Uterus (tissue), 4 donors: ENCODE data around the gene COL18A1. TPM values are rescaled to one million over a fixed set of nuclear protein-coding genes. Genes with fewer than 3 reads are reported as not detected.
"Not testable (repeated sequence)": the region's sequence is repeated elsewhere in the genome, so short reads cannot be mapped to it uniquely, and the experiment has no call there.

Experiments used
- DNase-seq, 2 donors: peaks; one replicate each; pipeline ENCODE4 v3.0.0-alpha.2; 2019 to 2020
- H3K27ac ChIP-seq, 2 donors: fragments of 200-600 bp; sonication (generic); 1 replicate in 1 of 2; 2 replicates in 1 of 2; pipeline ENCODE4 v1.5.1; 2016 to 2018
- H3K27me3 ChIP-seq, 2 donors: fragments of 200-600 bp; sonication (generic); one replicate each; pipeline ENCODE4 v1.5.1; 2018 to 2019; ENCODE audit warnings: control low read depth in 1 of 2
- H3K36me3 ChIP-seq, 2 donors: fragments of 200-600 bp; sonication (generic); one replicate each; pipeline ENCODE4 v1.5.1; 2019; ENCODE audit warnings: control low read depth in 1 of 2
- H3K4me1 ChIP-seq, 2 donors: fragments of 200-600 bp; sonication (generic); one replicate each; pipeline ENCODE4 v1.5.1; 2018 to 2019; ENCODE audit warnings: control low read depth in 1 of 2
- H3K4me3 ChIP-seq, 2 donors: fragments of 200-600 bp; sonication (generic); 1 replicate in 1 of 2; 2 replicates in 1 of 2; pipeline ENCODE4 v1.5.1; 2018 to 2019; ENCODE audit warnings: mild to moderate bottlenecking in 1 of 2
- H3K9me3 ChIP-seq, 2 donors: fragments of 200-600 bp; sonication (generic); one replicate each; pipeline ENCODE4 v1.5.1; 2019; ENCODE audit warnings: control low read depth in 1 of 2
- CTCF ChIP-seq, 4 experiments: fragments of 200-600 bp in 2 of 4; fragments of 450-650 bp in 2 of 4; sonication (generic) in 2 of 4; IDR thresholded peaks; one replicate each; pipeline ENCODE4 v1.5.1; 2016 to 2019; ENCODE audit warnings: antibody characterized with exemption in 4 of 4, mild to moderate bottlenecking in 2 of 4, moderate library complexity in 1 of 4
- POLR2A ChIP-seq, 2 donors: fragments of 450-650 bp; IDR thresholded peaks; one replicate each; pipeline ENCODE4 v1.6.1; 2016; ENCODE audit warnings: antibody characterized with exemption in 2 of 2, mild to moderate bottlenecking in 1 of 2, moderate library complexity in 1 of 2
- intact Hi-C: fragments of 100-400 bp; cut with DNase I; formaldehyde crosslinking; loops from one replicate; pipeline ENCODE4 v1.15.1; 2023; ENCODE audit warnings: low total_unique reads
- total RNA-seq, 4 donors: library from RNA; depleted of rRNA in 3 of 4; stranded (reverse); fragments of >200 nt in 3 of 4; gene quantifications; one replicate each; pipeline versions ENCODE4 v1.1.0 to v1.2.4, GENCODE V29; 2014 to 2023
- donor health status: DM: yes; HTN: yes; CAD: no.

Gene COL18A1
- total RNA-seq, 4 donors from 2014 or later, result 73.0 to 223 (median 152) TPM

- peak; percentile 8 to 9 for DNase-seq
- Histone ChIP-seq H3K4me3 (no peak overlapping the region), H3K27me3 (no peaks in the 10 kb centered on the region), H3K4me1 (no peaks in the 10 kb centered on the region), H3K27ac (no peak overlapping the region), H3K36me3 (no peaks in the 10 kb centered on the region), H3K9me3 (no peaks in the 10 kb centered on the region)
- TF ChIP-seq POLR2A (IDR thresholded peaks at IDR 0.05) (no peak), CTCF (IDR thresholded peaks at IDR 0.05) (no peak)
- intact Hi-C loops, result no loop called here
Measured at GRCh38 chr21:45558044-45558721, 153.2 kb downstream of the COL18A1 start.

GRCh38 chr21:45559216-45560105 is 154.5 kb downstream of the COL18A1 start:
- H3K9me3 ChIP-seq, result no peaks in the 10 kb centered on the region
- peak in 1 of 2 donors; percentile 9 for DNase-seq
- TF ChIP-seq CTCF (IDR thresholded peaks at IDR 0.05), result no peak
- no peak for TF ChIP-seq POLR2A (IDR thresholded peaks at IDR 0.05)
- H3K4me3 ChIP-seq, result no peak overlapping the region
- no peaks in the 10 kb centered on the region for H3K36me3 ChIP-seq
- no peaks in the 10 kb centered on the region for H3K4me1 ChIP-seq
- intact Hi-C loops, result no loop called here
- no peaks in the 10 kb centered on the region for H3K27me3 ChIP-seq
- H3K27ac ChIP-seq, result no peak overlapping the region

- TF ChIP-seq CTCF (IDR thresholded peaks at IDR 0.05), result no peak
- TF ChIP-seq POLR2A (IDR thresholded peaks at IDR 0.05), result no peak
- no peak overlapping the region for H3K27ac ChIP-seq
- no peak overlapping the region for H3K4me3 ChIP-seq
- no peaks in the 10 kb centered on the region for H3K27me3 ChIP-seq
- H3K36me3 ChIP-seq, result no peaks in the 10 kb centered on the region
- H3K9me3 ChIP-seq, result no peaks in the 10 kb centered on the region
- DNase-seq, result peak in 1 of 2 donors; percentile 7
- intact Hi-C loops, result no loop called here
- no peaks in the 10 kb centered on the region for H3K4me1 ChIP-seq
Measured at GRCh38 chr21:45560106-45561021, 155.4 kb downstream of the COL18A1 start.

- H3K4me1 ChIP-seq, H3K9me3 ChIP-seq, H3K36me3 ChIP-seq, intact Hi-C loops, H3K27me3 ChIP-seq, H3K27ac ChIP-seq, H3K4me3 ChIP-seq: not testable (repeated sequence)
- peak in 1 of 2 donors; percentile 1 for DNase-seq
Measured at GRCh38 chr21:45561241-45561640, 156.3 kb downstream of the COL18A1 start.

- no peaks in the 10 kb centered on the region for H3K36me3 ChIP-seq
- H3K4me3 ChIP-seq, result no peak overlapping the region
- no peak overlapping the region for H3K27ac ChIP-seq
- no peak for TF ChIP-seq POLR2A (IDR thresholded peaks at IDR 0.05)
- no peak for TF ChIP-seq CTCF (IDR thresholded peaks at IDR 0.05)
- no peaks in the 10 kb centered on the region for H3K9me3 ChIP-seq
- H3K4me1 ChIP-seq, result no peaks in the 10 kb centered on the region
- no peak for DNase-seq
- no peaks in the 10 kb centered on the region for H3K27me3 ChIP-seq
- intact Hi-C loops, result no loop called here
Measured at GRCh38 chr21:45562402-45562801, 157.4 kb downstream of the COL18A1 start.
